K562 (cell line): Measurements from ENCODE around the gene DNMT3L. TPM values are rescaled to one million over a fixed set of nuclear protein-coding genes. Genes with fewer than 3 reads are reported as not detected.
"Not testable (repeated sequence)": the region's sequence is repeated elsewhere in the genome, so short reads cannot be mapped to it uniquely, and the experiment has no call there.

ENCODE experiments used
- ATAC-seq: fragments of 200-7000 bp; cut with Tn5 transposase; 3 replicates; pipeline ENCODE4 v1.9.1; 2020; ENCODE audit warnings: moderate library complexity
- BruUV-seq: library from RNA; stranded (reverse); fragments of 400-500 nt; replicated peaks from 2 replicates; lab custom pipeline; 2021; lab: Mats Ljungman, UMichigan
- CTCF ChIA-PET: fragments of 300-600 bp; formaldehyde crosslinking; extraction: SDS; loops from one replicate; lab custom pipeline; 2021; ENCODE audit warnings: low intra/inter-chr PET ratio; lab: Yijun Ruan, JAX
- POLR2A ChIA-PET: fragments of 300-600, 350-650 bp; sonication (Branson Sonifier 250); formaldehyde crosslinking; extraction: SDS; loops from one replicate; lab custom pipeline; 2021; ENCODE audit warnings: antibody characterized with exemption, inconsistent platforms; lab: Yijun Ruan, JAX
- DNase-seq, 4 experiments: peaks; one replicate each; pipeline versions ENCODE4 v3.0.0 to v3.0.0-alpha.2; 2011 to 2018; ENCODE audit warnings: low spot score in 3 of 4, mixed read lengths in 3 of 4; ENCODE audit errors: extremely low read depth in 1 of 4
- FAIRE-seq: peaks from 2 replicates; lab custom pipeline; 2011; peaks lifted over from hg19 to GRCh38; lab: Jason Lieb, UNC
- H2AFZ ChIP-seq: 2 replicates; pipeline ENCODE4 v1.6.0; 2011; ENCODE audit warnings: low read depth, low read length, control low read depth, inconsistent platforms
- H3K27ac ChIP-seq: fragments of 200-600 bp; 3 replicates; pipeline ENCODE4 v1.8.0; 2011; ENCODE audit warnings: low read depth, mild to moderate bottlenecking, control low read depth, inconsistent platforms, low read length, moderate library complexity, mixed read lengths; ENCODE audit errors: extremely low read depth
- H3K27me3 ChIP-seq, 2 experiments: fragments of 300-600 bp in 1 of 2; 2 replicates in 1 of 2; 3 replicates in 1 of 2; pipeline versions ENCODE4 v1.6.0 to v1.8.0; 2011; ENCODE audit warnings: inconsistent platforms in 2 of 2, low read length in 2 of 2, mild to moderate bottlenecking in 1 of 2, mixed read lengths in 1 of 2, moderate library complexity in 1 of 2; ENCODE audit not compliant: control insufficient read depth in 2 of 2, insufficient read depth in 2 of 2
- H3K36me3 ChIP-seq: fragments of 300-600 bp; 3 replicates; pipeline ENCODE4 v1.8.0; 2011; ENCODE audit warnings: mild to moderate bottlenecking, low read length, inconsistent platforms; ENCODE audit not compliant: control insufficient read depth, insufficient read depth
- H3K4me1 ChIP-seq, 2 experiments: fragments of 200-600 bp in 1 of 2; replicated peaks in 1 of 2; 2 replicates in 1 of 2; 3 replicates in 1 of 2; pipeline versions ENCODE4 v1.5.1 to v1.8.0; 2011; ENCODE audit warnings: inconsistent platforms in 2 of 2, low read length in 2 of 2, mild to moderate bottlenecking in 1 of 2, mixed read lengths in 1 of 2, moderate library complexity in 1 of 2; ENCODE audit not compliant: control insufficient read depth in 2 of 2, insufficient read depth in 2 of 2
- H3K4me2 ChIP-seq: 2 replicates; pipeline ENCODE4 v1.6.1; 2011; ENCODE audit warnings: low read length, control low read depth, inconsistent platforms, mixed read lengths; ENCODE audit not compliant: insufficient read depth
- H3K4me3 ChIP-seq: fragments of 200-600 bp; sonication (generic), shearing (Covaris generic); 2 replicates; pipeline ENCODE4 v1.5.1; 2016; ENCODE audit warnings: control low read depth, inconsistent platforms
- H3K79me2 ChIP-seq: fragments of 200-600 bp; 3 replicates; pipeline ENCODE4 v1.8.0; 2011; ENCODE audit warnings: low read length, inconsistent platforms; ENCODE audit not compliant: control insufficient read depth, insufficient read depth
- H3K9ac ChIP-seq, 2 experiments: 2 replicates each; pipeline versions ENCODE4 v1.6.0 to v1.6.1; 2011; ENCODE audit warnings: low read depth in 2 of 2, low read length in 2 of 2, control low read depth in 1 of 2, inconsistent platforms in 1 of 2, mild to moderate bottlenecking in 1 of 2, mixed read lengths in 1 of 2; ENCODE audit not compliant: insufficient read depth in 1 of 2
- H3K9me1 ChIP-seq: one replicate; pipeline ENCODE4 v1.6.0; 2011; ENCODE audit warnings: inconsistent platforms, mild to moderate bottlenecking, low read length, moderate library complexity; ENCODE audit not compliant: control insufficient read depth, insufficient read depth
- H3K9me3 ChIP-seq: replicated peaks from 2 replicates; pipeline ENCODE4 v1.5.1; 2011; ENCODE audit warnings: low read depth, low read length, inconsistent platforms; ENCODE audit not compliant: control insufficient read depth, insufficient read depth
- H4K20me1 ChIP-seq: replicated peaks from 2 replicates; pipeline ENCODE4 v1.6.1; 2011; ENCODE audit warnings: low read length, inconsistent platforms, mixed read lengths; ENCODE audit not compliant: control insufficient read depth, insufficient read depth
- EP300 ChIP-seq: IDR thresholded peaks from 2 replicates; pipeline ENCODE4 v1.6.1; 2012; ENCODE audit warnings: low read length, improper control_type of control experiment
- FOXM1 ChIP-seq, 2 experiments: fragments of 450-650 bp in 1 of 2; sonication (generic) in 1 of 2; formaldehyde crosslinking in 1 of 2; IDR thresholded peaks; 2 replicates each; pipeline versions ENCODE4 v1.6.1 to v1.9.0; 2017 to 2022; ENCODE audit warnings: low read depth in 2 of 2, mild to moderate bottlenecking in 2 of 2, missing genetic modification reagents in 1 of 2, moderate library complexity in 1 of 2
- NR2C2 ChIP-seq, 2 experiments: fragments of 200-800 bp in 1 of 2; sonication (Bioruptor generic) in 1 of 2; sonication (generic) in 1 of 2; formaldehyde crosslinking in 1 of 2; IDR thresholded peaks; 2 replicates each; pipeline versions ENCODE4 v1.6.1 to v1.8.0; 2016 to 2022; ENCODE audit warnings: mild to moderate bottlenecking in 1 of 2, missing compliant biosample characterization in 1 of 2, missing genetic modification characterization in 1 of 2, missing genetic modification reagents in 1 of 2
- POLR3A ChIP-seq: IDR thresholded peaks from 2 replicates; pipeline ENCODE4 v1.6.1; 2011; ENCODE audit warnings: borderline replicate concordance, mild to moderate bottlenecking, moderate library complexity; ENCODE audit not compliant: insufficient read length, insufficient read depth; ENCODE audit errors: extremely low read depth
- RERE ChIP-seq: sonication (generic); formaldehyde crosslinking; IDR thresholded peaks from 2 replicates; pipeline ENCODE4 v1.8.0; 2023; ENCODE audit warnings: missing genetic modification reagents, mild to moderate bottlenecking, borderline replicate concordance
- ZNF282 ChIP-seq: sonication (generic); formaldehyde crosslinking; IDR thresholded peaks from 2 replicates; pipeline ENCODE4 v1.8.1; 2023; ENCODE audit warnings: missing genetic modification reagents
- WGBS: fragments of 100-300 bp; shearing (Covaris generic); methylation state at CpG from one replicate; pipeline ENCODE4 v1.1.6; 2016; ENCODE audit warnings: low coverage, mixed read lengths; ENCODE audit not compliant: insufficient coverage; ENCODE audit errors: missing lambda C conversion rate; 5-methylcytosine and 5-hydroxymethylcytosine counted together
- in situ Hi-C: fragments of 300-500 bp; cut with MboI; formaldehyde crosslinking; loops from 4 replicates; pipeline ENCODE4 v1.15.0; 2018; ENCODE audit warnings: inconsistent platforms, mixed read lengths
- intact Hi-C: fragments of 100-400 bp; cut with micrococcal nuclease; formaldehyde crosslinking; loops from 2 replicates; pipeline ENCODE4 v1.14.2; 2022
- polyA plus RNA-seq, 8 experiments: library from polyadenylated mRNA; depleted of rRNA in 4 of 8; stranded (reverse) in 5 of 8; unstranded in 3 of 8; fragments of >200 nt; fragmentation: Nextera tagmentation in 2 of 8; fragmentation: Illumina TruSeq in 1 of 8; extraction: Ambion mirVana in 2 of 8; extraction: Trizol in 1 of 8; gene quantifications; 2 replicates each; pipeline versions ENCODE4 v1.2.1 to v1.2.3, GENCODE V29; 2011 to 2014; ENCODE audit warnings: inconsistent platforms in 1 of 8, missing spikeins in 1 of 8
- total RNA-seq, 7 experiments: library from RNA; depleted of rRNA in 6 of 7; stranded (reverse); fragments of >200 nt in 6 of 7; fragmentation: Illumina TruSeq in 2 of 7; extraction: Trizol in 2 of 7; gene quantifications; 2 replicates each; pipeline versions ENCODE4 v1.2.1 to v1.2.3, GENCODE V29; 2011 to 2021; ENCODE audit warnings: low replicate concordance in 1 of 7
- TF ChIP-seq, protein P1 (sequence below): fragments of 200-800 bp; sonication (Bioruptor generic); IDR thresholded peaks from 2 replicates; pipeline ENCODE4 v1.6.1; 2017; ENCODE audit warnings: missing genetic modification characterization, missing compliant biosample characterization
- TF ChIP-seq, protein P2 (sequence below): fragments of 450-650 bp; IDR thresholded peaks from 2 replicates; pipeline ENCODE4 v1.6.1; 2016

DNMT3L gene
- total and polyA plus RNA-seq, 9 of the 15 experiments (the other 6 are each of a cell fraction or from before 2014, with no cell fraction given) = 0.08 TPM; not detected in 8

DNA sequence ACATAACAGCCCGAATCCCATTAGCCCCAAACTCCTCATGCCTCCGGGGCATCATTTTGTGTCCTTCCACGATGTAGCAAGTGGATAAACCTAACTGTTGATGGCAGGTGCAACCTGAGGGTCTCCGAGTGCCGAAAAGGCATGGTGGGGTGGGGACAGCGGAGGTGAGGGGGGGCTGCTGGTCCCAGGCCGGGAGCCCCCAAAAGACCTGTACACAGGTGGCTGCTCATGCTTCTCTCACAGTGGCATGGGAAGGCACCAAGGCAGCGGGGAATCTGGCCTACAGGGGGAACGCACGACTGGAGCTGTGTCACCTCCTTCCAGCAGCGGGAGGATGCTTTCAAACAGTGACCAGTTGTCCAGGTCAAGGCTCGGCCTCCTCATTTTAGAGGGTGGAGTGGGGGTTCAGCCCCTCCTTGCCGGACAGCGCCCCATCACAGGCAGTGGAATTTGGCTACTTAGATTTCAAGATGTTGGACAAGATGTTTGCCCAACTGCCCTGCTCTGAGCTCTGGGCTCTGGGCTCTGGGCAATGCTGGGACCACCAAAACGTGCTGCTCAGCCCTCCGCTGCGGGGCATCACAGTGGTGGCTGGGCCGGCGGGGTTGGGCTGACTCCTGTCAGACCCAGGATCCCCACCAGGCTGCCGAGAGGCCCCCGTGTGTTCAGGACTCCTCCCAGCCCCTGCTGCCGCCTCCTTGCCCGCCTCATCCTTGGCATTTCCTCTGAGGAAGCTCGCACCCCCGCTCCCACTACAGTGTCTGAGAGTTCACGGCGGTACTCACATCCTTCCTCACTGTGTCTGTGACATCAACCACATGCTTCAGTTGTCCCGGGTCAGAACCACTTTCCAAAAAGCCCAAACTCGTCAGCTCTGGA lies 7.6 kb downstream of the DNMT3L start (continued):
- no peak for TF ChIP-seq RERE
- TF ChIP-seq, protein P1, sequence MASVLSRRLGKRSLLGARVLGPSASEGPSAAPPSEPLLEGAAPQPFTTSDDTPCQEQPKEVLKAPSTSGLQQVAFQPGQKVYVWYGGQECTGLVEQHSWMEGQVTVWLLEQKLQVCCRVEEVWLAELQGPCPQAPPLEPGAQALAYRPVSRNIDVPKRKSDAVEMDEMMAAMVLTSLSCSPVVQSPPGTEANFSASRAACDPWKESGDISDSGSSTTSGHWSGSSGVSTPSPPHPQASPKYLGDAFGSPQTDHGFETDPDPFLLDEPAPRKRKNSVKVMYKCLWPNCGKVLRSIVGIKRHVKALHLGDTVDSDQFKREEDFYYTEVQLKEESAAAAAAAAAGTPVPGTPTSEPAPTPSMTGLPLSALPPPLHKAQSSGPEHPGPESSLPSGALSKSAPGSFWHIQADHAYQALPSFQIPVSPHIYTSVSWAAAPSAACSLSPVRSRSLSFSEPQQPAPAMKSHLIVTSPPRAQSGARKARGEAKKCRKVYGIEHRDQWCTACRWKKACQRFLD (CRISPR knock-in tag) = no peak
- TF ChIP-seq ZNF282 (CRISPR knock-in tag) = no peak
- TF ChIP-seq, protein P2, sequence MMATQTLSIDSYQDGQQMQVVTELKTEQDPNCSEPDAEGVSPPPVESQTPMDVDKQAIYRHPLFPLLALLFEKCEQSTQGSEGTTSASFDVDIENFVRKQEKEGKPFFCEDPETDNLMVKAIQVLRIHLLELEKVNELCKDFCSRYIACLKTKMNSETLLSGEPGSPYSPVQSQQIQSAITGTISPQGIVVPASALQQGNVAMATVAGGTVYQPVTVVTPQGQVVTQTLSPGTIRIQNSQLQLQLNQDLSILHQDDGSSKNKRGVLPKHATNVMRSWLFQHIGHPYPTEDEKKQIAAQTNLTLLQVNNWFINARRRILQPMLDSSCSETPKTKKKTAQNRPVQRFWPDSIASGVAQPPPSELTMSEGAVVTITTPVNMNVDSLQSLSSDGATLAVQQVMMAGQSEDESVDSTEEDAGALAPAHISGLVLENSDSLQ = no peak
- no peak for TF ChIP-seq NR2C2 (CRISPR knock-in tag; IDR thresholded peaks at IDR 0.05)
- no peak for TF ChIP-seq NR2C2 (tag; IDR thresholded peaks at IDR 0.05)
- no peak for TF ChIP-seq FOXM1 (IDR thresholded peaks at IDR 0.05; ENCODE audit: low read depth)
- TF ChIP-seq FOXM1 (CRISPR knock-in tag; IDR thresholded peaks at IDR 0.05; ENCODE audit: low read depth) = no peak
- no peak for TF ChIP-seq POLR3A
- TF ChIP-seq EP300 = no peak

DNA sequence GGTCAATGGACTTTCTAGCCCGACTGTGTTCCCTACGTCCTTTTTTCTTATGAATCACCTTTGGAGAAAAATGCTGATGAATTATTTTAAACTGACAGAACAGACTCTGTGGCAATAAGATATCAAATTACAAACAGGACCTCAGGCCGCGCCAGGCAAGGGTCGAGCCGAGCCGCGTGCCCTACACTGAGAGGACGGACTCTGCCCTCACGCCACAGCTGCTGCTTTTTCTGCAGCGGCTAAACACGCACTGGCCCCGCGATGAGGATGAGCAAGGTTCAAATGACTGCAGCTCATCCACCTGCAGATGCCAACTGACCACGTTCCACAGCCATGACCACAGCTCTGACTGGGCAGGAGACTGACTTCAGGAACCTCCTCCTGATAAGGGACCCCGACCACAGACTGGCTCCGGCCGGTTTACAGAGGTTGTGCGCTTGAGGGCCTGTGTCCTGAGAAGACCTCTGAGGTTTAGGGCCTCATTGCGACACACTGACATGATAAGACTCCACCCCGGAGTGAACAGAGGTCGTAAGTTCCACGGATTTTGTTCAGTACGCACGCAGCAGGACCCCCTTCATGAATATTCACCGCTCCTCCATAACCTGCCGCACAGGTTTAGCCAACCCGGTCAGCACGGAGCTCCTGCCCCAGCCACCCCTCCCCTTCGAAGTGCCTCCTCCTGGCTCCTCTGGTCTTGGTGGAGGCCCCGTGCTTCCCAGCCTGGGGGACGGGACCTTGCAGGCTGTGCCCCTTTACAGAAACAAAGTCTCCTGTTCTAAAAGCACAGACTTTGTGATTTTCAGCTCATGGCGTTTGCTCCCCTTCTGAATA lies 12.3 kb downstream of the DNMT3L start:
- DNase-seq, H3K4me1 ChIP-seq, intact Hi-C loops, H3K36me3 ChIP-seq, H4K20me1 ChIP-seq, CTCF ChIA-PET, BruUV-seq, in situ Hi-C loops, H3K27ac ChIP-seq, H3K9me1 ChIP-seq, H3K4me3 ChIP-seq, H3K9me3 ChIP-seq, H3K4me2 ChIP-seq, POLR2A ChIA-PET, H3K9ac ChIP-seq, H3K79me2 ChIP-seq, H2AFZ ChIP-seq, H3K27me3 ChIP-seq: not testable (repeated sequence)
- FAIRE-seq (peak; percentile 79), ATAC-seq (peak; percentile 45; the same call in 2 of the 3 replicates)
- no CpG with 5 or more reads among the region's 33 CpGs for WGBS
